ENCODE data around the gene PCDHA2.
"Not testable (repeated sequence)": the region's sequence is repeated elsewhere in the genome, so short reads cannot be mapped to it uniquely, and the experiment has no call there.

GRCh38 chr5:140787849-140788504 lies 6.7 kb upstream of the PCDHA2 start:
- not testable (repeated sequence) for TF ChIP-seq CTCF, POLR2A (IDR thresholded peaks at IDR 0.05)

Measured in Peyer's patch (tissue), 4 donors.